ENCODE measurements around the gene SLIT3.

SLIT3 gene

DNA sequence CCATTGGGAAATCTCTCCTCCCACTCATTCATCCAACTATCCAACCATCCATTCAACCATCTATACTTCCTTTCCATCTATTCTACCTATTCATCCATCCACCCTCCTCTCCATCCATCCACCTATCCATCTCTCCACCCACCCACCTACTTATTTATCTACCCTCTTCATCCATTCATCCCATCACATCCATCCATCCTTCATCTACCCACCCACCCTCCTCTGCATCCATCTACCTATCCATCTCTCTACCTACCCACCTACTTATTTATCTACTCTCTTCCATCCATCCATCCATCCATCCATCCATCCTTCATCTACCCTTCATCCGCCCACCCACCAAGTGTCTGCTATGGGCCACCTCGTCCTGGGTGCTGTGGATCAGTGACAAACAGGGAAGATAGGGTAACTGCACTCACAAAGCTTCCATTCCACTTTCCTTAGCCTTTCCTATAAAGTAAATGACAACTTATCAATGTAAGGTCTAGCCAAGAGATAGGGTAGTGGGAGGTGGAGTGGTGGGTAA is 625.0 kb downstream of the SLIT3 start:
- no peaks in the 10 kb centered on the region for H3K9me3 Mint-ChIP-seq
- no peaks in the 10 kb centered on the region for H3K27me3 Mint-ChIP-seq (ENCODE audit: low read depth)
- H3K4me1 Mint-ChIP-seq (ENCODE audit: low read depth), result no peaks in the 10 kb centered on the region
- no peak overlapping the region for H3K27ac Mint-ChIP-seq
- no peaks in the 10 kb centered on the region for H3K36me3 Mint-ChIP-seq (ENCODE audit: low read depth)
- H3K4me3 Mint-ChIP-seq, result no peak overlapping the region
- DNase-seq (ENCODE audit: low spot score), result no peak

DNA sequence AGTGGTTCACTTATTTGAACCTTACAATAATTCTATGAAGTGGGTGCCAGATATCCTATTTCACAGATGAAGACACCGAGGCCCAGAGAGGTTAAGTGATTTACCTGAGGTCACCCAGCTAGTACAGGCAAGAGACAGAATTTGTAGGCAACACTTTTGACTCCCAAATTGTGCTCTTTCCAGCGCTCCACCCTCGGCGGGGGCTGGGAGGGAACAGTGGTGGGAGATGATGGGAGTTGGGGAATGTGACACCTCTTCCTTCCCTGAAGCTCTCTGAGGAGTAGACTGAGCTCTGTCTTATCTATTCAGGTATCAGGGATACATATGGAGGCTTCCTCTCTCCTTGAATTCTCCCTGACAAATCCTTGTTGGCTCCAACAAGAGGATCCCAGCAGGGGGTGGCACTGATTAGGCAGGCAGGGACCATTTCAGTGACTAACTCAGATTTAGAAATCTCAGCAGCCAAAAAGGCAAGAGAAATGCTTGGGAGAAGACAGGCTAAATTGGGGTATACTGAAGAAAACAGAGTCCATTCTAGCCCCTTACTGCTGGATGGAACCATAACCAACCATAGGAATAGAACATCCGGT is 626.0 kb downstream of the SLIT3 start:
- Mint-ChIP-seq H3K4me3 (no peak overlapping the region), H3K27ac (no peak overlapping the region), H3K9me3 (no peaks in the 10 kb centered on the region), H3K36me3 (ENCODE audit: low read depth) (no peaks in the 10 kb centered on the region), H3K27me3 (ENCODE audit: low read depth) (no peaks in the 10 kb centered on the region), H3K4me1 (ENCODE audit: low read depth) (no peaks in the 10 kb centered on the region)
- no peak for DNase-seq (ENCODE audit: low spot score)

DNA sequence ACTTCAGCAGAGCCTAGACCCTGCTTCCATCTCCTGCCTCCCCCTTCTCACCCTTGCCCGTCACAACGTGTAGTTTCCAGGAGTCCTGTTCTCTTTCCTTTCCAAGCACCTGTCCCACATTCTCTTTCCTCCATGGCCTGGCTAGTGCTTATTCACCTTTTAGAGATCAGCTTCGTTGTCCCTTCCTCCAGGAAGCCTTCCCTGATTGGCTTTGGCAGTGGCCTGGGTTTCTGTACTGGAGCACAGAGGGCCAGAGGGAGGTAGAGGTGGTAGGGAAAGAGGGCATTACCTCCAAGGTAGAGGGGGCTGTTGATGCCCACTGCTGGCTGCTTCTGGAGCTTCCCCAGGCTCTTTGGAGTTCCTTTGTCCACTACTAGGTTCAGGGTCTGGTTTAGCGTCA is 628.1 kb downstream of the SLIT3 start:
- Mint-ChIP-seq H3K27ac (no peak overlapping the region), H3K27me3 (ENCODE audit: low read depth) (no peaks in the 10 kb centered on the region), H3K4me3 (no peak overlapping the region), H3K36me3 (ENCODE audit: low read depth) (no peaks in the 10 kb centered on the region), H3K4me1 (ENCODE audit: low read depth) (no peaks in the 10 kb centered on the region), H3K9me3 (no peaks in the 10 kb centered on the region)
- no peak for DNase-seq (ENCODE audit: low spot score)

DNA sequence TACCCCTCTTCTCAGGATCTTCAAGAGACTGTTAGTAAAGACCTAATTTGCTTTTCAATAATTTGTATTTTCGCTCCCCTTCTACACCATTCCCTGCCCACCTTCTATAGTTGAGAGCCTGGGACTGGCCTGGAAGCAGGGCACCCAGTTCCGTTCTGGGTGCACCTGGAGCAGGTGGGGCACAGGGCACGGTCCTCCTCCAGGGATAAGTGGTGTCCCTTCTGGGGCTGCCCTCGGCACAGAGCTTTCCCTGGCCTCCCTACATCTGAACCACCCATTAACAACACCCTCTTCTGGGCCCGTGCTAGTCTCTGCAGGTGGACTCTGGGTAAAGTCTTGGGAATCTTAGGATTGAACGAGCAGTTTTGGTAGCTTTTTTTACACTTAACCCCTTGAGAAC is 628.9 kb downstream of the SLIT3 start:
- H3K4me1 Mint-ChIP-seq (ENCODE audit: low read depth), result no peaks in the 10 kb centered on the region
- H3K4me3 Mint-ChIP-seq, result no peak overlapping the region
- H3K27ac Mint-ChIP-seq, result no peak overlapping the region
- H3K36me3 Mint-ChIP-seq (ENCODE audit: low read depth), result no peaks in the 10 kb centered on the region
- DNase-seq (ENCODE audit: low spot score), result no peak
- H3K27me3 Mint-ChIP-seq (ENCODE audit: low read depth), result no peaks in the 10 kb centered on the region
- H3K9me3 Mint-ChIP-seq, result no peaks in the 10 kb centered on the region

DNA sequence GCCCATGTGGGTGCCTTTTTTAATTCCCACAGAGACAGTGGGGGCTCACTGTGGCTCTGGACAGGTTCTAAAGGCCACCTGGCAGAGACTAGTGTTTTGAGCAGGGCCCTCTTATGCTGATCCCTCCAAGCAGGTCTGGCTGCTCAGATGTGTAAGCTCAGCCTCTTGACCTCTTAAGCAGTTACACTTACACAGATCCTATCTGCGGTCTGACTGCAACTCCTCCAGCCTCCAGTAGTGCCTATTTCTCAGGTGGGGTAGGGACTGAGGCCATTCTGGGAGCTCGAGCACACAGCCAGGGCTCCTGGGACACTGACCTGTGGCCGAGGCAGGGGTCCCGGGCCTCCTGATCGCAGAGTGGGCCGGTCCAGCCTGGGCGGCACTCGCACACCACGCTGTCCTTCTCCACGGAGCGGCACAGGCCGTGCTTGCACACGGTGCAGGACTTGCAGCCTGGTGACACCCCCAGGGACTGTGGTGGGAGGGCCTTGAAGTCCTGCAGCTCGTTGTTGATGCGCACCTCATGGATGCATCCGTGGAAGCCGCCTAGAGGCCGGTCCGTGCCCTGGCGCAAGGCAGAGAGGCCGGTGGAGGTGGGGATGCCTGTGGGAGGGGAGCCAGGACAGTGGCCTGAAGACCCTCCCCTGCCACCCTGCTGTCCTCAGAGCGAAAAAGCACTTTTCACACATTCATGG is 629.9 kb downstream of the SLIT3 start:
- Mint-ChIP-seq H3K27me3 (ENCODE audit: low read depth) (no peaks in the 10 kb centered on the region), H3K9me3 (no peaks in the 10 kb centered on the region), H3K27ac (no peak overlapping the region), H3K4me1 (ENCODE audit: low read depth) (no peaks in the 10 kb centered on the region), H3K36me3 (ENCODE audit: low read depth) (no peaks in the 10 kb centered on the region), H3K4me3 (no peak overlapping the region)
- DNase-seq (ENCODE audit: low spot score), result no peak

DNA sequence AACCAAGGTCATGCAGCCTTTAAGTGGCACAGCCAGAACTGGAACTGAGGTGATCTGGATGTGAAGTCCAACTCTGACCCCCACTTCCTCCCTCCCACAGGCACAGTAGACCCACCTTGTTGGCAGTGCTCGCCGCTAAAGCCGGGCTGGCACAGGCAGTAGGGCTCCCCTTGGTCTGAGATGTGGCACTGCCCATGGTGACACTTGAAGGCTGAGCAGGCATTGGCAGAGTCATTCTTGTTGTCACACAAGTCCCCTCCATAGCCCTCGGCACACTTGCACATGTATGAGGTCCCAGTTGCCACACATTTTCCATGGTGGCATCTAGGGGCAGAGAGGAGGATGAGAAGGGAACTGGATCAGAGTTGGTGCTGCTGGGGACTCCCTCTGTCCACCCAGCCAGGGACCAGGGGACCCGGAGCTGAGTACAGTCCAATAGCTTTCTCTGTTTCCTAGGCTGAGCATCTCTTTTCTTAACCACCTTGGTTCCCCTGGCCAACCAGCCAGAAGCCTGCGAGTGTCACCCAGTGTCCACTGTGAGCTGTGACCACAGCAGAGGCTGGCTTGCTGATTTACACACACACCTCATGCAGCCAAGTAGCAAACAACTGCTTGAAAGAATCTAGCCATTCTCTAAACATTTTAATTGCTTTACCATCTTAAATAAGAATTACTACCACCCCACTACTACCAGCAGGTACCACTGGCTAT is 631.1 kb downstream of the SLIT3 start:
- H3K4me1 Mint-ChIP-seq (ENCODE audit: low read depth), result no peaks in the 10 kb centered on the region
- H3K27me3 Mint-ChIP-seq (ENCODE audit: low read depth), result no peaks in the 10 kb centered on the region
- H3K9me3 Mint-ChIP-seq, result no peaks in the 10 kb centered on the region
- no peak overlapping the region for H3K4me3 Mint-ChIP-seq
- DNase-seq (ENCODE audit: low spot score), result no peak
- no peak overlapping the region for H3K27ac Mint-ChIP-seq
- H3K36me3 Mint-ChIP-seq (ENCODE audit: low read depth), result no peaks in the 10 kb centered on the region

DNA sequence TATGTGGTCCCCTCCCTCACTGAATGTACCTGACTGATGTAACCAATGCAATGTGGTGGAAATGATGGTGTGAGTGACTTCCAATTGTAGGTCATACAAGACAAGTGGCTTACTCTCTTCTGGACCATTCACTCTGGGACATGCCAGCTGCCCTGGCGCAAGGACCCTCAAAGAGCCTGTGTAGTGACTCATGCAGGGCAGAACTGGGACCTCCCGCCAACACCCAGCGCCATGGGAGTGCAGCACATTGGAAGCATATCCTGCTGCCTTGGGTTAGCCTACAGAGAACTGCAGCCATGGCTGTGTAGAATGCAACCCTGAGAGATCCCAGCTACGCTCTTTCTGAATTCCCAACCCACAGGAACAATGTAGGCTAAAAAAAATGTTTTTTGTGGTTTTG is 631.8 kb downstream of the SLIT3 start:
- Mint-ChIP-seq H3K9me3 (no peaks in the 10 kb centered on the region), H3K4me3 (no peak overlapping the region), H3K4me1 (ENCODE audit: low read depth) (no peaks in the 10 kb centered on the region), H3K27ac (no peak overlapping the region), H3K27me3 (ENCODE audit: low read depth) (no peaks in the 10 kb centered on the region), H3K36me3 (ENCODE audit: low read depth) (no peaks in the 10 kb centered on the region)
- no peak for DNase-seq (ENCODE audit: low spot score)

DNA sequence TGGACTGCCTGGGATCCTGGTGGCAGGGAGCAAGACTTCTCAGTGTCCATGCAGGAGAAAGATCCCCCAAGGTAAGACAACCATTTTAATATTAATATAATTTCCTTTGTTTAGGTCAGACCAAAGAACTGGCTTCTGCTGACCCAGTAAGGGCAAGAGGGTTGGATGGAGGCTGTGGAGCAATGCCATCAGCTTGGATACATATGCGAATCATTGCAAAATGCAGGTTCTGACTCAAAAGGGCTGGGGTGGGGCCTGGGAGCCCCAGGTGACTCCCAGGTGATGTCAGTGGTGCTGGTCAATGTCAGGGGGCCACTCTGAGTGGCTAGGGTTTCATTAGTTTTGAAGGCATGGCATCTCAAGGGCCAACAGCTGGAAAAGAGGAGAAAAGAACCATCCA is 632.9 kb downstream of the SLIT3 start:
- Mint-ChIP-seq H3K9me3 (no peaks in the 10 kb centered on the region), H3K4me1 (ENCODE audit: low read depth) (no peaks in the 10 kb centered on the region)

DNA sequence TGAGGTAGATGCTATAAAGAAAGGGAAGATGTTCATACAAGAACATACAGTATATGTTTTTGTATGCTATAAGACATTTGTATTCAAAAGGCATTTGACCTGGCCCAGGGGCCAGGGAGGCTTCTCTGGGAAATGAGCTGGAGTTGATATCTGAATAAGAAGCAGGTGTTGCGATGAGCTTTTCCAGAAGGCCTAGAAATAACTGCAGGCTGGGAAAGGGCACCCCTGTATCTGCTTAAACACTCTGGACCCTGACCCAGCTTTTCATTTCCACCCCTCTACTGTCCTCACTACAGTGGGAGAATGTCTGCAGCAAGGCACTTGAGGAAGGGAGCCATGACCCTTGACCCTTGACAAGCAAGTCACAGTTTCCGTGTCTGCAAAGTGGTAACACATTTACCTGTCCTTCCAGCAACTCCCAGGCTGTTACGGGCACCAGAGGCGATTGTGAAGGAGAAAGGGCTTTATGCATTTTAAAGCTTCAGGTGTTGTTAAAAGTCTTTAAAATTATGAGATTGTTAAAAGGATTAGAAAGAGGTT is 633.6 kb downstream of the SLIT3 start:
- no peak overlapping the region for H3K27ac Mint-ChIP-seq
- H3K9me3 Mint-ChIP-seq, result no peaks in the 10 kb centered on the region
- H3K4me3 Mint-ChIP-seq, result no peak overlapping the region
- H3K27me3 Mint-ChIP-seq (ENCODE audit: low read depth), result no peaks in the 10 kb centered on the region
- H3K4me1 Mint-ChIP-seq (ENCODE audit: low read depth), result no peaks in the 10 kb centered on the region
- DNase-seq (ENCODE audit: low spot score), result no peak
- H3K36me3 Mint-ChIP-seq (ENCODE audit: low read depth), result no peaks in the 10 kb centered on the region

More for the DNA sequence above, 632.9 kb downstream of the SLIT3 start:
- no peak for DNase-seq (ENCODE audit: low spot score)
- Mint-ChIP-seq H3K27ac (no peak overlapping the region), H3K36me3 (ENCODE audit: low read depth) (no peaks in the 10 kb centered on the region), H3K4me3 (no peak overlapping the region), H3K27me3 (ENCODE audit: low read depth) (no peaks in the 10 kb centered on the region)

DNA sequence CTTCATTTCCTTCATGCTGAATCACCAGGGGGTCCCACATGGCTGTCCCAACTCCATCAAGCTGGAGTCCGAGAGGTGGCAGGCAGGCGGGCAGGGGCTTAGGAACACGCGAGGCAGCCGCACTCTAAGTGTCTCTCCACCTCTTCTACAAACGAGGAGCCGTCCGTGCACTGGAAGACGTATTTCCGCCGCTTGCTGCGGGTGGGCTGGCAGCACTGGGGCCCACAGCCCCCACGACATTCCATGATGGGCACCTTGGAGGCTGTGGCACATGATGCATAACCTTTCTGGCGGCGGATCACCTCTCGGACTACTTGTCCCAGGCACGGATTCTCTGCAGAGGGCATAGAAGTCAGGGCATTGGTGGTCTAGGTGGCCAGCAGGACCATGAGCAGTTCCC is 634.6 kb downstream of the SLIT3 start:
- Mint-ChIP-seq H3K4me3 (no peak overlapping the region), H3K27ac (no peak overlapping the region), H3K36me3 (ENCODE audit: low read depth) (no peaks in the 10 kb centered on the region), H3K4me1 (ENCODE audit: low read depth) (no peaks in the 10 kb centered on the region), H3K9me3 (no peaks in the 10 kb centered on the region), H3K27me3 (ENCODE audit: low read depth) (no peaks in the 10 kb centered on the region)
- no peak for DNase-seq (ENCODE audit: low spot score)

DNA sequence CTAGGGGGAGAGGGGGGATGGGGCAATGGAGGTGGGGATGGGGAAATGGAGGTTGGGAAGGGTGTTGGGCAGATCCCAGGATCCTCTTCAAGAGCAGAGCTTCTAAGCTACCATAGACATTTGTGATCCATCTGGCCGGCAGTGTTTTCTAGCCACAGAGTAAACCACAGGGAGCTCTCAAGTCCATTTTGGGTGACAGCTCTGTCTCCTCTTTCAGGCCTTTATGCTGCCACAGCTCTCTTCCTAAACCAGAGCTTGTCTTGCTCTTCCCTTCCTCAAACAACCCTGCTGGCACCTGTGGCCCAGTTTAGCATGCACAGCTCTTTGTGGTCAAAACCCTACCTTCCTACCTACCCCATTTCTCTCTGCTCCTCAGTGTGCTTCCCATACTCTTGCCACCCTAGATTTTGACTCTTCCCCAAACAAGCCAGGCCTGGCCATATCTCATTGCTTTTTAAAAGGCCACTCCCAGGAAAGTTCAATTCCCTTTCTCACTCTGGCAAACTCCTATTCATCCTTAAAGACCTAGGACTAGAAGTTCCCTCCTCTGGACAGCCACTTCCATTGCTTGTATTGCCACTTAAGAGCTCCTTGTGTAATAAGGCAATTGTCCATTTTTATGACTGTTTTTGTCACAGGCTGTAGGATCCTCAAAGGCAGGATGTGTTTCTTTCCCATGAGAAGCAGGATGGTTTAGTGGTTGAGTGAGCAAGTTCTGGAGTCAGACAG is 637.5 kb downstream of the SLIT3 start:
- Mint-ChIP-seq H3K9me3 (no peaks in the 10 kb centered on the region), H3K4me1 (ENCODE audit: low read depth) (no peaks in the 10 kb centered on the region), H3K36me3 (ENCODE audit: low read depth) (no peaks in the 10 kb centered on the region), H3K27me3 (ENCODE audit: low read depth) (no peaks in the 10 kb centered on the region), H3K4me3 (no peak overlapping the region), H3K27ac (no peak overlapping the region)
- DNase-seq (ENCODE audit: low spot score), result no peak

DNA sequence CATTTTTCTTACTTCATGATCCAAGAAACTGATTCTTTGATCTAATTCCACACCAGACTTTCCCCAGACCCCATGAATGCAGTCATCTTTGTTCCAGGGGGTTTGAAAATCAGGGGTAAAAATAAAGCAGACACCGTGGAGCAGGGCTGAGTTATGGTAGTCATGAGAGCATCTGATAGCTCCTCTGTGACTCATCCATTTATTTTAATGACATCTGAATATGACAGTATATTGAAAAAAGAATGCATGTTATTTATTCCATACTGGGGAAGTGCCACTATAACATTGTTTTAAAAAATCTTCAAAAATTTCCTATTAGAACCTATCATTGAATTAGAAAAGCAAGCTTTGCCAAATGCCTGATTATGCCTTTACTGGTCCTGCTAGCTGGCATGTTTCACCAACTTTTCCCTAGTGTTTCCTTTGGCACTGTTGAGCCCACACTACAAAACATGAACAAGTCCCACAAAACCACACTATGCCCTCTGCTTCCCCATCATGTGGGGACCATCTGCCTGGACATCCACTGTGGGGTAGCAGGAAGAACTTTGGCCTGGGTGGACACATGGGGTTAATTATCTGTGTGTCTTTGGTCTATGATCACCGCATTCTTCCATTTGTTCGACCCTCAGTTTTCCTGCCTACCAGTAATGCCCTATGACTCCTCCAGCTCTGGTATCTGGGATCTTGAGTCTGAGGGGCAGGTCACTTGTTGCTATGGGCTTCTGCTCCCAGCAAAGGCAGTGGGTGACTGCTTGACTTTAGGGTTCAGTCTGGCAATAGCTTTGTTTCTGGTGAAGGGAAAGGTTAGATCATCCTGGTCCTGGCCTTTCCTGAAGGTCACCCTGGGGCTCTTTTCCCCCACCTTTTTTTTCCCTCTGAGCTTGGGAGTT is 639.1 kb downstream of the SLIT3 start:
- H3K27me3 Mint-ChIP-seq (ENCODE audit: low read depth), result no peaks in the 10 kb centered on the region

DNA sequence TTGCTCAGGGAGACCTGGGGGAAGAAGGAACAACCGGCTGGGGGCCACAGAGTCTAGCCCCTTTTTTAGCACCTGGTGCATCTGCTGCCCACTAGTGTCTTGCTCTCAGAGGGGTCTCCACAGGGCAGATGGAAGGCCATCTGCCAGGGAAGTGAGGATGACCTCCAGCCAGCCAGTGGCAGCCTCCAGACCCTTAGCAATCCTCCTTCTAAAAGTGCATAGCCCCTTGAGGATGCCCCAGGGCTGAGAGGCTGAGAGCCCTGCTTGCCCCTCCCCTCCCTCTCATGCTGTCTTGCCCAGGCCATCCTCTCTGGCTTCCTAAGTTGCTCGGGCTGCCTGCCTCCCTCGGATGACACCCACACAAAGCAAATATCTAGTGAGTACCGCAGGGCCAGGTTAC is 640.2 kb downstream of the SLIT3 start:
- Mint-ChIP-seq H3K9me3 (no peaks in the 10 kb centered on the region), H3K4me1 (ENCODE audit: low read depth) (no peaks in the 10 kb centered on the region), H3K27ac (no peak overlapping the region)

More for the DNA sequence above, 639.1 kb downstream of the SLIT3 start:
- DNase-seq (ENCODE audit: low spot score), result no peak
- Mint-ChIP-seq H3K4me3 (no peak overlapping the region), H3K27ac (no peak overlapping the region), H3K36me3 (ENCODE audit: low read depth) (no peaks in the 10 kb centered on the region), H3K4me1 (ENCODE audit: low read depth) (no peaks in the 10 kb centered on the region), H3K9me3 (no peaks in the 10 kb centered on the region)

More for the DNA sequence above, 640.2 kb downstream of the SLIT3 start:
- Mint-ChIP-seq H3K4me3 (no peak overlapping the region), H3K27me3 (ENCODE audit: low read depth) (no peaks in the 10 kb centered on the region), H3K36me3 (ENCODE audit: low read depth) (no peaks in the 10 kb centered on the region)
- DNase-seq (ENCODE audit: low spot score), result no peak

Data from T-helper 2 cell treated with Interferon-gamma antibody and Interleukin-4, amounts not matched to agents 5 μg/mL and 100 μg/mL, for 36 hours (primary cell).